Activated T-helper 1 cell treated with anti-CD3 and anti-CD28 coated beads, Interleukin-12 subunit alpha, Interleukin-12 subunit beta, Interleukin-2, Interleukin-4 antibody, amounts not matched to agents 30 ng/mL and 10 ng/mL and 1 ng/mL, durations not matched to agents 14 hours and 24 hours and 36 hours (primary cell): Measurements from ENCODE around the gene PRICKLE4. TPM values are rescaled to one million over a fixed set of nuclear protein-coding genes. Genes with fewer than 3 reads are reported as not detected.

ENCODE experiments used
- DNase-seq: peaks from one replicate; pipeline ENCODE4 v3.0.0; 2021; ENCODE audit warnings: low spot score
- H3K27ac Mint-ChIP-seq: one replicate; pipeline ENCODE4 v1.8.0; 2021; ENCODE audit warnings: mild to moderate bottlenecking, mixed read lengths
- H3K27me3 Mint-ChIP-seq: one replicate; pipeline ENCODE4 v1.8.0; 2022; ENCODE audit warnings: mild to moderate bottlenecking, moderate library complexity, mixed read lengths; ENCODE audit not compliant: insufficient read depth
- H3K36me3 Mint-ChIP-seq: one replicate; pipeline ENCODE4 v1.8.0; 2021; ENCODE audit warnings: low read depth, mixed read lengths
- H3K4me1 Mint-ChIP-seq: one replicate; pipeline ENCODE4 v1.8.0; 2021; ENCODE audit warnings: low read depth, mixed read lengths
- H3K4me3 Mint-ChIP-seq: one replicate; pipeline ENCODE4 v1.8.0; 2021; ENCODE audit warnings: mild to moderate bottlenecking, moderate library complexity, mixed read lengths
- H3K9me3 Mint-ChIP-seq: one replicate; pipeline ENCODE4 v1.8.0; 2021; ENCODE audit warnings: mixed read lengths
- intact Hi-C: fragments of 100-400 bp; cut with micrococcal nuclease; formaldehyde crosslinking; loops from one replicate; pipeline ENCODE4 v1.15.1; 2024
- total RNA-seq: library from RNA; stranded (reverse); gene quantifications from 2 replicates; pipeline ENCODE4 v1.2.3, GENCODE V29; 2022

The PRICKLE4 gene
- total RNA-seq, 1 donor from 2014 or later = not detected

GRCh38 chr6:41769376-41769775 lies 11.2 kb upstream of the PRICKLE4 start:
- Mint-ChIP-seq H3K9me3 (no peaks in the 10 kb centered on the region), H3K27ac (no peak overlapping the region), H3K4me1 (peaks cover 12% of the 10 kb centered on the region), H3K27me3 (peaks cover 3% of the 10 kb centered on the region), H3K36me3 (peaks cover 4% of the 10 kb centered on the region), H3K4me3 (no peak overlapping the region)
- no peak for DNase-seq
- intact Hi-C loops = no loop called here

- intact Hi-C loops = no loop called here
- Mint-ChIP-seq H3K27me3 (no peaks in the 10 kb centered on the region), H3K4me3 (no peak overlapping the region)
Measured at GRCh38 chr6:41770381-41771057, 10.1 kb upstream of the PRICKLE4 start.

DNA sequence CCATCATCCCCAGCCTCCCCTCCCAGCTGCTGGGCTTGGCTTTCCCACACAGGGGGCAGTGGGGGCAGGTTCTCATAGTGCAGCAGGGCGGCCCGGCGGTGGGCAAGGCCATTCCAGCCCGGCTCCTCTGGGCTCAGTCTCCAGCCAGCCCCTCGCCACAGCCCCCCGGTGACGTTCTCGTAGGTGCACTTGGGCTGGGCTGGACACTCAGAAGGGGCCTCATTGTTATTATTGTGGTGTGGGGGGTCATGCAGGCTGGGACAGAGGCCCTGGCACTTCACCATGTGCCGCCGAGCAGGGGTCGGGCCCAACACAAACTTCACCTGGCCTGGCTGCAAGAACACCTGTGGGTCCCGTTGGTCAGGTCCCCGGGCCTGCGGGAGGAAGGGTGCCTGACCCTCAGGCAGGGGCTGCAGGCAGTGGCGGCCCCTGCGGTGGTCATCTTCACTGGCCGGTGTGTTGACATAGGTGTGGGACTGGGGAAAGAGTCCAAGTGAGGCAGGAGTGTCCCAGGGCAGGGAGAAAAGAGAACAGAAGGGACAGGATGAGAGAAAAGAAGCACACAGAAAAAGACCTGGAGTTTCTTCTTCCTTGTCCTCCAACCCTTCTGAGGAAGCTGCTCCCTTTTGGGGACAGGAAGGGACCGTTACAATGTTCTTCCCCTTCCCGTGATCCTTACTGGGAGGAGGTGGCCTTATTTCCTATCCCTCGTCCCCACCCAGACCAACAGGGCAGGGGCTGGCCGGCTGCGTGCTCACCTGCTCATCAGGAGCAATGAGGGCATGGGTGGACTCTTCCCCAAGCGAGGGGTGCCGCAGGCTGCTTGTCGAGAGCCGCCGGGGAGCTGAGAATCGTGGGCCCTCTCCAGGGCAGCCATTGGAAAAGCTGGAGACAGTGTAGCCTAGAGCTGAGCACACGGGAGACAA lies 9.3 kb upstream of the PRICKLE4 start:
- Mint-ChIP-seq H3K27me3 (no peaks in the 10 kb centered on the region), H3K9me3 (no peaks in the 10 kb centered on the region), H3K4me3 (no peak overlapping the region), H3K36me3 (peaks cover 6% of the 10 kb centered on the region), H3K4me1 (peaks cover 12% of the 10 kb centered on the region), H3K27ac (no peak overlapping the region)
- no peak for DNase-seq
- intact Hi-C loops = no loop called here

More at GRCh38 chr6:41770381-41771057, 10.1 kb upstream of the PRICKLE4 start:
- DNase-seq = no peak
- peaks cover 6% of the 10 kb centered on the region for H3K36me3 Mint-ChIP-seq
- H3K9me3 Mint-ChIP-seq = no peaks in the 10 kb centered on the region
- no peak overlapping the region for H3K27ac Mint-ChIP-seq
- H3K4me1 Mint-ChIP-seq = peaks cover 12% of the 10 kb centered on the region

GRCh38 chr6:41774841-41775240 lies 5.7 kb upstream of the PRICKLE4 start:
- H3K27me3 Mint-ChIP-seq = no peaks in the 10 kb centered on the region
- peaks cover 12% of the 10 kb centered on the region for H3K4me1 Mint-ChIP-seq
- no peak overlapping the region for H3K27ac Mint-ChIP-seq
- H3K36me3 Mint-ChIP-seq = peaks cover 6% of the 10 kb centered on the region
- H3K9me3 Mint-ChIP-seq = no peaks in the 10 kb centered on the region
- intact Hi-C loops = no loop called here
- H3K4me3 Mint-ChIP-seq = no peak overlapping the region
- no peak for DNase-seq

- DNase-seq = no peak
- intact Hi-C loops = no loop called here
- peaks cover 6% of the 10 kb centered on the region for H3K36me3 Mint-ChIP-seq
- no peak overlapping the region for H3K4me3 Mint-ChIP-seq
- H3K27ac Mint-ChIP-seq = no peak overlapping the region
- H3K9me3 Mint-ChIP-seq = no peaks in the 10 kb centered on the region
- no peaks in the 10 kb centered on the region for H3K27me3 Mint-ChIP-seq
- peaks cover 12% of the 10 kb centered on the region for H3K4me1 Mint-ChIP-seq
Measured at GRCh38 chr6:41775293-41775882, 5.2 kb upstream of the PRICKLE4 start.

- no peaks in the 10 kb centered on the region for H3K9me3 Mint-ChIP-seq
- peak overlapping the region; percentile 94 for H3K4me3 Mint-ChIP-seq
- H3K27me3 Mint-ChIP-seq = peaks cover 6% of the 10 kb centered on the region
- no peak overlapping the region for H3K27ac Mint-ChIP-seq
- DNase-seq = no peak
- peaks cover 6% of the 10 kb centered on the region for H3K36me3 Mint-ChIP-seq
- H3K4me1 Mint-ChIP-seq = peaks cover 19% of the 10 kb centered on the region
- intact Hi-C loops = loop anchor here (2.0 kb wide), 1 partner anchor 95 kb away; no protein-coding TSS in a partner anchor
Measured at GRCh38 chr6:41777551-41778285, 2.9 kb upstream of the PRICKLE4 start.

- no peak for DNase-seq
- H3K4me3 Mint-ChIP-seq = peak overlapping the region; percentile 94
Measured at GRCh38 chr6:41778895-41779294, 1.7 kb upstream of the PRICKLE4 start.

GRCh38 chr6:41779336-41779735 lies 1.2 kb upstream of the PRICKLE4 start:
- peak overlapping the region; percentile 94 for H3K4me3 Mint-ChIP-seq
- no peaks in the 10 kb centered on the region for H3K9me3 Mint-ChIP-seq
- H3K27me3 Mint-ChIP-seq = peaks cover 13% of the 10 kb centered on the region
- no peak for DNase-seq
- H3K27ac Mint-ChIP-seq = peak overlapping the region; percentile 83
- H3K4me1 Mint-ChIP-seq = peaks cover 19% of the 10 kb centered on the region
- H3K36me3 Mint-ChIP-seq = peaks cover 2% of the 10 kb centered on the region
- intact Hi-C loops = loop anchor here (1.0 kb wide), 1 partner anchor 8 kb away; the partner anchor contains the start of gene TOMM6

More at GRCh38 chr6:41778895-41779294, 1.7 kb upstream of the PRICKLE4 start:
- H3K27ac Mint-ChIP-seq = peak overlapping the region; percentile 83
- H3K4me1 Mint-ChIP-seq = peaks cover 19% of the 10 kb centered on the region
- H3K9me3 Mint-ChIP-seq = no peaks in the 10 kb centered on the region
- H3K36me3 Mint-ChIP-seq = peaks cover 6% of the 10 kb centered on the region
- intact Hi-C loops = loop anchor here (1.0 kb wide), 1 partner anchor 8 kb away; the partner anchor contains the start of gene TOMM6
- peaks cover 10% of the 10 kb centered on the region for H3K27me3 Mint-ChIP-seq

- DNase-seq = peak; percentile 99
- H3K27ac Mint-ChIP-seq = peak within 1 kb of the TSS; percentile 83
- peak within 1 kb of the TSS; percentile 94 for H3K4me3 Mint-ChIP-seq
- peaks cover 19% of the 10 kb centered on the region for H3K4me1 Mint-ChIP-seq
- no peaks in the 10 kb centered on the region for H3K36me3 Mint-ChIP-seq
- H3K27me3 Mint-ChIP-seq = peaks cover 14% of the 10 kb centered on the region
- no peaks in the 10 kb centered on the region for H3K9me3 Mint-ChIP-seq
- intact Hi-C loops = loop anchor here (1.0 kb wide), 9 partner anchors 7 to 434 kb away; partner anchors contain the start of genes BYSL, CCND3, MED20 and TAF8
Measured at GRCh38 chr6:41779788-41780550, 613 bp upstream of the PRICKLE4 start, which contains the start of gene FRS3. Gene FRS3, minus strand, starts transcription at chr6:41779900. Its CDS starts 2,913 bp downstream, at chr6:41776987.

DNA sequence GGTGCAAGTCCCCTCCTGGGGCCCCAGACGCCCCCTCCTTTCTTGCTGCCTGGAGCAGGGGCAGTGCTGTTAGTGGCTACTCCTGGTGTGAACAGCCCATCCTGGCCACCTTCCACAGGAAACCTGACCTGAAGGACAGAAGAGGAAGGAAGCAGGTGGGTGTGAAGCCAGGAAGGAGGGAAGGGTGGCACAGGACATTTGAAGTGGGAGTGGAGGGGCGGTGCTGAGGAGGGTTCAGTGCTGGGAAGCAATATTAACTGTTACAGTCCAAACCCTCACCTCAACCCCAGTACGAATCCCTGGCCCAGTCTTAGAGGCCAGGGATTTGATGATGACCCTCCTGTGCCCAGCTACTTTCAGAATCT lies 766 bp downstream of the PRICKLE4 start:
- Mint-ChIP-seq H3K36me3 (no peaks in the 10 kb centered on the region), H3K27ac (no peak overlapping the region), H3K27me3 (peaks cover 15% of the 10 kb centered on the region), H3K4me1 (peaks cover 19% of the 10 kb centered on the region), H3K4me3 (peak overlapping the region; percentile 55), H3K9me3 (no peaks in the 10 kb centered on the region)
- intact Hi-C loops = no loop called here
- DNase-seq = no peak

- Mint-ChIP-seq H3K4me1 (peaks cover 15% of the 10 kb centered on the region), H3K36me3 (peaks cover 3% of the 10 kb centered on the region), H3K4me3 (no peak overlapping the region), H3K27me3 (peaks cover 18% of the 10 kb centered on the region), H3K9me3 (no peaks in the 10 kb centered on the region), H3K27ac (no peak overlapping the region)
- intact Hi-C loops = no loop called here
- DNase-seq = no peak
Measured at GRCh38 chr6:41783106-41783780, 2.7 kb downstream of the PRICKLE4 start.
